ENCODE data around the gene POLR3E. TPM values are rescaled to one million over a fixed set of nuclear protein-coding genes. Genes with fewer than 3 reads are reported as not detected.
A peak's percentile ranks its signal among the peaks of the same experiment; 100 is the strongest.
"Not testable (repeated sequence)": the region's sequence is repeated elsewhere in the genome, so short reads cannot be mapped to it uniquely, and the experiment has no call there.

POLR3E gene
- total and polyA plus RNA-seq, 2 experiments from 2014 or later, result 24.9 to 65.3 TPM

DNA sequence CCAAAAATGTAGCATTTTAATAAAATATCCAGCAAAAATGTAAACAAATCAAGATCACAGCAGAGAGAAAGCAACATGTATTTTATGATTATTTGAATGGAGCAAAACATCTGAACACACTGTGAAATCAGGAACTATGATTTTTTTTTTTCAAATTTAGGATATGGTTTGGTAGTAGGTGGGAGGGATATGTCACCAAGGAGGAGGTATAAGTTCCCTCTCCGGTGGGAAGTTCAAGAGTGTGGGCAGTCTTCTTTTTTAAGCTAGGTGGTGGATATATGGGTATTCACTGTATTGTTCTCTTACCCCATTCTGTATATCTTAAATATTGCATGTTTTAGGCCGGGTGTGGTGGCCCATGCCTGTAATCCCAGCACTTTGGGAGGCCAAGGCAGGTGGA, 67.0 kb downstream of the POLR3E start:
- no peak for DNase-seq (ENCODE audit: low read depth in 1 of 2, low spot score in 1 of 2)
- Histone ChIP-seq H3K27me3 (no peaks in the 10 kb centered on the region), H3K36me3 (no peaks in the 10 kb centered on the region), H3K9me3 (ENCODE audit: low read depth) (no peaks in the 10 kb centered on the region), H3K27ac (no peak overlapping the region), H3K4me1 (ENCODE audit: low read depth) (no peaks in the 10 kb centered on the region), H3K4me3 (no peak overlapping the region)
- TF ChIP-seq, protein P1, sequence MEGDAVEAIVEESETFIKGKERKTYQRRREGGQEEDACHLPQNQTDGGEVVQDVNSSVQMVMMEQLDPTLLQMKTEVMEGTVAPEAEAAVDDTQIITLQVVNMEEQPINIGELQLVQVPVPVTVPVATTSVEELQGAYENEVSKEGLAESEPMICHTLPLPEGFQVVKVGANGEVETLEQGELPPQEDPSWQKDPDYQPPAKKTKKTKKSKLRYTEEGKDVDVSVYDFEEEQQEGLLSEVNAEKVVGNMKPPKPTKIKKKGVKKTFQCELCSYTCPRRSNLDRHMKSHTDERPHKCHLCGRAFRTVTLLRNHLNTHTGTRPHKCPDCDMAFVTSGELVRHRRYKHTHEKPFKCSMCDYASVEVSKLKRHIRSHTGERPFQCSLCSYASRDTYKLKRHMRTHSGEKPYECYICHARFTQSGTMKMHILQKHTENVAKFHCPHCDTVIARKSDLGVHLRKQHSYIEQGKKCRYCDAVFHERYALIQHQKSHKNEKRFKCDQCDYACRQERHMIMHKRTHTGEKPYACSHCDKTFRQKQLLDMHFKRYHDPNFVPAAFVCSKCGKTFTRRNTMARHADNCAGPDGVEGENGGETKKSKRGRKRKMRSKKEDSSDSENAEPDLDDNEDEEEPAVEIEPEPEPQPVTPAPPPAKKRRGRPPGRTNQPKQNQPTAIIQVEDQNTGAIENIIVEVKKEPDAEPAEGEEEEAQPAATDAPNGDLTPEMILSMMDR (IDR thresholded peaks at IDR 0.05; ENCODE audit: low read depth, low read length), result no peak

DNA sequence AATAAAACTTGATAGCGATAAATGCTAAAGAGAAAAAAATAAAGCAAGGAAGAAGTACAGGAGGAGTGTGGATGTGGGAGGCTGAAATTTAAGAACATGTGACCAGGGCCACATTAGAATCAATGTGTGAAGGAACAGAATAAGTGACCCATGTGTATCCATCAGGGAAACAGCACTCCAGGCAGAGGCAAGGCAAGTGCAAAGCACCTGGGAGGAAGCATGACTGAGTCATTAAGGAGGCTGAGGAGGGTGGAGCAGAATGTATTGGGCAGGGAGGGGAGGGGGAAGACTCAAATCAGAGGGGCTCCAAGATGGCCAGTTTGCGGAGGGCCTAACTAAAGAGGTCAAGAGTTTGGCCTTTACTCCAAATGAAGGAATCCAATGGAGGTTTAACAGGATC, 69.2 kb downstream of the POLR3E start:
- no peak for DNase-seq (ENCODE audit: low read depth in 1 of 2, low spot score in 1 of 2)
- H3K9me3 ChIP-seq (ENCODE audit: low read depth), result no peaks in the 10 kb centered on the region
- no peaks in the 10 kb centered on the region for H3K27me3 ChIP-seq
- TF ChIP-seq, protein P1 (IDR thresholded peaks at IDR 0.05; ENCODE audit: low read depth, low read length), result no peak
- no peak overlapping the region for H3K27ac ChIP-seq
- H3K4me3 ChIP-seq, result no peak overlapping the region
- H3K36me3 ChIP-seq, result no peaks in the 10 kb centered on the region
- H3K4me1 ChIP-seq (ENCODE audit: low read depth), result no peaks in the 10 kb centered on the region

DNA sequence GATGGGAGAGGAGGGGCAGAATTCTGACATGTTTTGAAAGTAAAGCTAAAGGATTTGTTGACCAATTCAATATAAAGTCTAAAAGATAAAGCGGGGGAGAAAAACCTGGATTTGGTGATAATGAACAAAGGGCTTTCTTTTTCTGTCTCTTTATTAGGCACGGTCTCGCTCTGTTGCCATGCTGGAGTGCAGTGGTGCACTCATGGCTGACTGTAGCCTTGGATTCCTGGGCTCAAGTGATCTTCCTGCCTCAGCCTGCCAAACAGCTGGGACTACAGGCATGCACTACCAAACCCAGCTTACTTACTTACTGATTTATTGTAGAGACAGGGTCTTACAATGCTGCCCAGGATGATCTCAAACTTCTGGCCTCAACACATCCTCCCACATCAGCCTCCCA, 69.7 kb downstream of the POLR3E start:
- Histone ChIP-seq H3K36me3 (no peaks in the 10 kb centered on the region), H3K27ac (no peak overlapping the region), H3K4me3 (no peak overlapping the region), H3K27me3 (no peaks in the 10 kb centered on the region), H3K4me1 (ENCODE audit: low read depth) (no peaks in the 10 kb centered on the region), H3K9me3 (ENCODE audit: low read depth) (no peaks in the 10 kb centered on the region)
- DNase-seq (ENCODE audit: low read depth in 1 of 2, low spot score in 1 of 2), result no peak
- TF ChIP-seq, protein P1 (IDR thresholded peaks at IDR 0.05; ENCODE audit: low read depth, low read length), result no peak

DNA sequence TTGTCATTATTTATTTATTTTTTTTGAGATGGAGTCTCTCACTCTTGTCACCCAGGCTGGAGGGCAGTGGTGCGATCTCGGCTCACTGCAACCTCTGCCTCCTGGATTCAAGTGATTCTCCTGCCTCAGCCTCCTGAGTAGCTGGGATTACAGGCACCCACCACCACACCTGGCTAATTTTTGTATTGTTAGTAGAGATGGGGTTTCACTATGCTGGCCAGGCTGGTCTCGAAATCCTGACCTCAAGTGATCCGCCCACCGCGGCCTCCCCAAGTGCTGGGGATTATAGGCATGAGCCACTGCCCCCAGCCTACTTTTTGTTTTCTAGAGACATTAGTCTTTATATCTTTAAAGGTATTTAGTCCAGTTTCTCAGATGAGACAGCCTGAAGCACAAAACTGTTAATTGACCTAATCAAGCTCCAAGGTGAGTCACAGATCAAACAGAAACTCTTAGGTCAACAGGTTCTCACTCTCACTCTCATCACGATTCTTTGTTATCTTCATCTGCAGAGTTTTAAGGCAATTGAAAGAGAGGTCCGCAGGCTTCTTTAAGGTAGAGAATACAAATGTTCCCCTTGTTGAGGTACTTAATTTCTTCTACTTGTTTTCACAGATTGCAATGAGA, 71.1 kb downstream of the POLR3E start:
- H3K4me3 ChIP-seq; H3K36me3 ChIP-seq; H3K9me3 ChIP-seq (ENCODE audit: low read depth); H3K4me1 ChIP-seq (ENCODE audit: low read depth); H3K27me3 ChIP-seq; DNase-seq (ENCODE audit: low read depth in 1 of 2, low spot score in 1 of 2); H3K27ac ChIP-seq: not testable (repeated sequence)

DNA sequence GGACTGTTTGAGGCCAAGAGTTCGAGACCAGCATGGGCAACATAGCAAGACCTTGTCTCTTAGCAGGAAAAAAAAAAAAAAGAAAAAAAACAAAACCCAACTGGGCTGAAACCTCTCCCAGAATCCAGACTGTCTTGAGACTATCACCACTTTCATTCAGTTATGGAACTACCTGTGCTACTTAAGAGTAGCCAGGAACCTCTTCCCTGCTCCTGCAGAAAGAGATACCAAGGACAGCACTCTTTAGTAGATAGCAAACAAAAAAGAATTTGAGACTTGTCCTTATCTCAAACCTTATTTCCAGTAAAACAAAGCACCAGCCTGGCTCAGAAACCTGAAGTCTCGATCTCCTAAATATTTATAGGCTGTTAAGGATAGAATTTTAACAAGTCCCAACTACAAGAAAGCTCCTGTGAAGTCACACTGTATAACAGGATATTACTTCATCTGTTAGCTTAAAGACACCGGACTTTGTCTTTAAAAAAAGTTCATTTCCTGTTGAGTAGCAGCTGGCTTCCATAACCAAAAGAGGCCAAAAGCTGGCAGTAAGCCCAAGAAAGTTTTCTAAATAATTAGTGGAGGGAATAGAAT, 72.1 kb downstream of the POLR3E start:
- H3K27ac ChIP-seq, result no peak overlapping the region

More for the DNA sequence above, 72.1 kb downstream of the POLR3E start:
- H3K4me3 ChIP-seq, result no peak overlapping the region
- H3K4me1 ChIP-seq (ENCODE audit: low read depth), result no peaks in the 10 kb centered on the region
- TF ChIP-seq, protein P1 (IDR thresholded peaks at IDR 0.05; ENCODE audit: low read depth, low read length), result no peak
- H3K36me3 ChIP-seq, result no peaks in the 10 kb centered on the region
- no peaks in the 10 kb centered on the region for H3K27me3 ChIP-seq
- no peaks in the 10 kb centered on the region for H3K9me3 ChIP-seq (ENCODE audit: low read depth)
- DNase-seq (ENCODE audit: low read depth in 1 of 2, low spot score in 1 of 2), result peak in 1 of 2 donors; percentile 78

Data from cardiac muscle cell (in vitro differentiated cells and primary cell).